H1 (cell line): Measurements from ENCODE around the gene RHBDF1. TPM values are rescaled to one million over a fixed set of nuclear protein-coding genes. Genes with fewer than 3 reads are reported as not detected.

Source experiments
- FOSL1 ChIP-seq: IDR thresholded peaks from 2 replicates; pipeline ENCODE4 v1.6.1; 2011; ENCODE audit warnings: mild to moderate bottlenecking, low read depth, low read length, moderate library complexity; ENCODE audit not compliant: insufficient read depth
- YY1 ChIP-seq: IDR thresholded peaks from 2 replicates; pipeline ENCODE4 v1.6.1; 2011; ENCODE audit warnings: low read depth, mild to moderate bottlenecking, low read length
- polyA plus RNA-seq, 7 experiments: library from polyadenylated mRNA; depleted of rRNA in 3 of 7; stranded (reverse) in 5 of 7; unstranded in 2 of 7; fragments of >200 nt in 5 of 7; fragments of 200-250 nt in 2 of 7; gene quantifications; 1 replicate in 5 of 7; 2 replicates in 1 of 7; 4 replicates in 1 of 7; pipeline versions ENCODE4 v1.2.1 to v1.2.3, GENCODE V29; 2011 to 2013; ENCODE audit warnings: missing spikeins in 2 of 7, mixed read lengths in 2 of 7
- total RNA-seq: library from RNA; stranded (reverse); fragmentation: NEBNext Ultra II Directional; extraction: Animal tissue kit (Norgen Biotek cat#: 25700); gene quantifications from 2 replicates; pipeline ENCODE4 v1.2.1, GENCODE V29; 2021

Gene RHBDF1
- total and polyA plus RNA-seq, 2 of the 8 experiments (the other 6 are each of a cell fraction or from before 2014, with no cell fraction given): 37.4 to 51.6 TPM

- TF ChIP-seq FOSL1: no peak
- TF ChIP-seq YY1: no peak
These were observed 19.1 kb upstream of the RHBDF1 start (continued) for GRCh38 chr16:91484-91883.
